Measurements from ENCODE around the gene DEFB123.

DEFB123 gene

GRCh38 chr20:31446084-31446819, 5.8 kb downstream of the DEFB123 start:
- TF ChIP-seq YY1 (IDR thresholded peaks at IDR 0.05; ENCODE audit: low read depth): no peak
- TF ChIP-seq EP300 (IDR thresholded peaks at IDR 0.05; ENCODE audit: borderline replicate concordance): no peak
- no peak for TF ChIP-seq TCF12 (IDR thresholded peaks at IDR 0.05; ENCODE audit: low read depth)
- no peak for TF ChIP-seq RAD21 (IDR thresholded peaks at IDR 0.05; ENCODE audit: low read depth)
- TF ChIP-seq FOXM1 (IDR thresholded peaks at IDR 0.05; ENCODE audit: borderline replicate concordance, low read depth): no peak
- no peak for TF ChIP-seq CEBPB (IDR thresholded peaks at IDR 0.05)
- no peak for TF ChIP-seq NFIC (IDR thresholded peaks at IDR 0.05)
- TF ChIP-seq EGR1 (IDR thresholded peaks at IDR 0.05): no peak
- no peak for TF ChIP-seq CREB1 (IDR thresholded peaks at IDR 0.05; ENCODE audit: low read depth)
- no peak for TF ChIP-seq REST (IDR thresholded peaks at IDR 0.05; ENCODE audit: low read depth)
- TF ChIP-seq ZBTB7A (IDR thresholded peaks at IDR 0.05; ENCODE audit: low read depth): no peak
- TF ChIP-seq TAF1 (IDR thresholded peaks at IDR 0.05; ENCODE audit: low read depth): no peak
- no peak for TF ChIP-seq USF1 (IDR thresholded peaks at IDR 0.05)
- no peak for TF ChIP-seq TEAD4 (IDR thresholded peaks at IDR 0.05)
- TF ChIP-seq MAX (IDR thresholded peaks at IDR 0.05): no peak

GRCh38 chr20:31449511-31450414, 9.3 kb downstream of the DEFB123 start:
- TF ChIP-seq YY1 (IDR thresholded peaks at IDR 0.05; ENCODE audit: low read depth): no peak
- no peak for TF ChIP-seq FOXM1 (IDR thresholded peaks at IDR 0.05; ENCODE audit: borderline replicate concordance, low read depth)
- TF ChIP-seq CREB1 (IDR thresholded peaks at IDR 0.05; ENCODE audit: low read depth): no peak
- no peak for TF ChIP-seq TCF12 (IDR thresholded peaks at IDR 0.05; ENCODE audit: low read depth)
- TF ChIP-seq TAF1 (IDR thresholded peaks at IDR 0.05; ENCODE audit: low read depth): no peak
- TF ChIP-seq TEAD4 (IDR thresholded peaks at IDR 0.05): no peak
- TF ChIP-seq REST (IDR thresholded peaks at IDR 0.05; ENCODE audit: low read depth): no peak
- no peak for TF ChIP-seq USF1 (IDR thresholded peaks at IDR 0.05)
- TF ChIP-seq EP300 (IDR thresholded peaks at IDR 0.05; ENCODE audit: borderline replicate concordance): no peak
- no peak for TF ChIP-seq NFIC (IDR thresholded peaks at IDR 0.05)
- no peak for TF ChIP-seq CEBPB (IDR thresholded peaks at IDR 0.05)
- TF ChIP-seq MAX (IDR thresholded peaks at IDR 0.05): no peak
- TF ChIP-seq RAD21 (IDR thresholded peaks at IDR 0.05; ENCODE audit: low read depth): no peak

- TF ChIP-seq EP300 (IDR thresholded peaks at IDR 0.05; ENCODE audit: borderline replicate concordance) (no peak), REST (IDR thresholded peaks at IDR 0.05; ENCODE audit: low read depth) (no peak), TCF12 (IDR thresholded peaks at IDR 0.05; ENCODE audit: low read depth) (no peak), CEBPB (IDR thresholded peaks at IDR 0.05) (no peak), MAX (IDR thresholded peaks at IDR 0.05) (no peak), RAD21 (IDR thresholded peaks at IDR 0.05; ENCODE audit: low read depth) (no peak), NFIC (IDR thresholded peaks at IDR 0.05) (no peak), USF1 (IDR thresholded peaks at IDR 0.05) (no peak), EGR1 (IDR thresholded peaks at IDR 0.05) (no peak), CREB1 (IDR thresholded peaks at IDR 0.05; ENCODE audit: low read depth) (no peak)
Observed at GRCh38 chr20:31452575-31452974, 12.1 kb downstream of the DEFB123 start.

All from Ishikawa (cell line).